ENCODE measurements around the gene SNX27.

DNA sequence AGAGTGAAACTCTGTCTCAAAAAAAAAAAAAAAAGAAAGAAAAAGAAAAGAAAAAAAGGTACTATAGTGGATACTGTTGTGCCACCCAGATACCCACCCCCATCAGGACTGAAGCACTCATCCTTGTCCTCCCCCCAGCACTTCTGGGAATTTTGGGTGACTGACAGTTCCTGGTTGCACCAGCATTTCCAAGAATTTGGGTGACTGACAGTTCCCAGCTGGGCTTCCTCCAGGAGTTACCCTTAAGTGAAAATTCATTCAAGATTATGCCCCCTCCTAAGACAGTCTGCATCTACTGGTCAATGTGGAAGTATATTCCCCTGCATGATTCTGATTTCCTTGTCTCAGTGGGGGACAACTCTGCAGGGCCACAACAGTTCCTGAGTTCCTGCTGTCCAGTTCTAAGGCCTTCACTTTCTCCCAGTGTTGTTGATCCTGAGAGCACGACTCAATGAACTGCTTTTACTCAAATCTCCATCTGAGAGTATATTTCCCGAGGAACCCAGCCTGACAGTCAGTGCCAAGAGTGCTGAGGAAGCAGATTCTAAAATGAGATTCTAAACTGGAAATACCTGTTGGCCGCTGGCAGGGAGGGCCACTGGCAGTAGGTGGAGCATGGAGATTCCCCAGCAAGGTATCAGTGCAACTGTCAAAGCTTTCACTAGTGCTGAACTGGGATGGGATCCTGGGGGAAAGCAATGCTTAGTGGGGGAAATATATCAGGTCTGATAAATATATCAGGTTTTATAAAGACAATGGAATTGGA, 127.9 kb downstream of the SNX27 start:
- TF ChIP-seq CTCF (IDR thresholded peaks at IDR 0.05) (no peak), POLR2A (IDR thresholded peaks at IDR 0.05) (no peak)
